ENCODE data around the gene UACA. TPM values are rescaled to one million over a fixed set of nuclear protein-coding genes. Genes with fewer than 3 reads are reported as not detected.

Gene UACA
- total RNA-seq, 4 donors from 2014 or later: 101 to 192 (median 127) TPM

- no peak for TF ChIP-seq CTCF (IDR thresholded peaks at IDR 0.05 in 4 of 5, conservative IDR thresholded peaks at IDR 0.05 in 1 of 5)
- no peak overlapping the region for H3K4me3 ChIP-seq
- in situ Hi-C loops (cut with MboI; ENCODE audit: low sequenced_read_pairs in 4 of 4): loop anchor here in 2 of 4 donors (10.0 kb wide), 2 partner anchors 54 to 144 kb away; no protein-coding TSS in a partner anchor
- ATAC-seq (no peak), DNase-seq (no peak)
- no peak overlapping the region for H3K27ac ChIP-seq
- H3K9me3 ChIP-seq: no peaks in the 10 kb centered on the region
- peaks cover 0 to 79% of the 10 kb centered on the region in 2 donors for H3K36me3 ChIP-seq
- H3K27me3 ChIP-seq: no peaks in the 10 kb centered on the region
- intact Hi-C loops (cut with DNase I; ENCODE audit: low total_unique reads): no loop called here
- peaks cover 0 to 3% of the 10 kb centered on the region in 2 donors for H3K4me1 ChIP-seq
Observed at GRCh38 chr15:70670680-70671079, 92.7 kb downstream of the UACA start.

GRCh38 chr15:70669966-70670658, 93.2 kb downstream of the UACA start:
- no peak for DNase-seq

DNA sequence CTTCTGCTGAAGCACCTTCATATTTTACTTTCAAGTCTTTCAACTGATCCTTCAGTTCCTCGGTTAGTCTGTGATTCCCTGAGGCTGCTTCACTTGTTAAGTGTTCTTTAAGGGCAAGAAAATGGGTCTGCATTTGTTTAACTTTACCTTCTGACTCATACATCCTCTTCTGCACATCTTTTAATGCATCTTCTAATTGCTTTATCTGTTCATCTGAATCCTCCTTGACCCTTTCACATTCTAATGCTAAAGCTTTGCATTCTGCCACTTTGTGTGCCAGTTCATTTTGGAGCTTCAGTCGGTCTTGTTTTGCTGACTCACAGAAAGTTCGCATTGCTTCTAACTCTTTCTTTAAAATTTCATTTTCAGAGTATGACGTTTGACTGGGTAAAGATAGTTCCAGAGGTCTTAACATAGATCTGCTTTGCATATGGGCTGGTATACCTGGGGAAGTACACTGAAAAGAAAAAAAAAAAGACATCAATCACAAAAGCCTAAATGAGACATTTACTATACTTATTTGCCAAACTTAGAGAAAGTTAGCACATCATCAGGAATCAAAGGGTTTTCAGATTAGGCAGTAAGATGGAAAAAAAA, 94.3 kb downstream of the UACA start:
- Histone ChIP-seq H3K9me3 (no peaks in the 10 kb centered on the region), H3K27me3 (no peaks in the 10 kb centered on the region), H3K27ac (no peak overlapping the region), H3K4me1 (peaks cover 0 to 3% of the 10 kb centered on the region in 2 donors), H3K36me3 (peaks cover 0 to 79% of the 10 kb centered on the region in 2 donors), H3K4me3 (no peak overlapping the region)
- in situ Hi-C loops (cut with MboI; ENCODE audit: low sequenced_read_pairs in 4 of 4) (no loop called here), intact Hi-C loops (cut with DNase I; ENCODE audit: low total_unique reads) (no loop called here)
- no peak for ATAC-seq
- TF ChIP-seq CTCF (IDR thresholded peaks at IDR 0.05 in 4 of 5, conservative IDR thresholded peaks at IDR 0.05 in 1 of 5) (no peak), POLR2A (IDR thresholded peaks at IDR 0.05) (no peak)
- DNase-seq: no peak

More at GRCh38 chr15:70669966-70670658, 93.2 kb downstream of the UACA start:
- intact Hi-C loops (cut with DNase I; ENCODE audit: low total_unique reads) (no loop called here), in situ Hi-C loops (cut with MboI; ENCODE audit: low sequenced_read_pairs in 4 of 4) (loop anchor here in 2 of 4 donors (10.0 kb wide), 2 partner anchors 55 to 145 kb away; no protein-coding TSS in a partner anchor)
- no peaks in the 10 kb centered on the region for H3K27me3 ChIP-seq
- peaks cover 0 to 3% of the 10 kb centered on the region in 2 donors for H3K4me1 ChIP-seq
- no peak overlapping the region for H3K4me3 ChIP-seq
- H3K27ac ChIP-seq: no peak overlapping the region
- ATAC-seq: no peak
- H3K36me3 ChIP-seq: peaks cover 0 to 79% of the 10 kb centered on the region in 2 donors
- H3K9me3 ChIP-seq: no peaks in the 10 kb centered on the region
- TF ChIP-seq POLR2A (IDR thresholded peaks at IDR 0.05): no peak
- no peak for TF ChIP-seq CTCF (IDR thresholded peaks at IDR 0.05 in 4 of 5, conservative IDR thresholded peaks at IDR 0.05 in 1 of 5)

DNA sequence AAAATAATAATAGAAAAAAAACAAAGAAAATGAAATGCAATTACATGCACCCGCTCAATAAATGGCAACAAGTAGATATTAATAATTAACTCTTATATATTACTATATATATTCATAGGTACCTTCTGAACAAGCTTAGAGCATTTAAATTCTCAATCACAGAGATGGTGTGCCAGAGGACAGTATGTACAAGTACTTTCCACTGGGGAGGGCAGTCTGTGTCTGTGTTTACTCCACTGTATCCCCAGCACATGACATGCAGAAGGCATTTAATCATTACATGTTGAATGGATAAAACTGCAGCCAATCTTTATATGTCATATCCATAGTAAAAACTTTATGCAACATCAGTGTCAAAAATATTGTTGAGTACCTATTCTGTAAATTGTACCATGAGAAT, 97.8 kb downstream of the UACA start:
- H3K4me1 ChIP-seq: peaks cover 0 to 3% of the 10 kb centered on the region in 2 donors
- ATAC-seq: no peak
- no peaks in the 10 kb centered on the region for H3K27me3 ChIP-seq
- no peak overlapping the region for H3K4me3 ChIP-seq
- peaks cover 0 to 79% of the 10 kb centered on the region in 2 donors for H3K36me3 ChIP-seq
- no peaks in the 10 kb centered on the region for H3K9me3 ChIP-seq
- no peak overlapping the region for H3K27ac ChIP-seq
- in situ Hi-C loops (cut with MboI; ENCODE audit: low sequenced_read_pairs in 4 of 4): no loop called here
- intact Hi-C loops (cut with DNase I; ENCODE audit: low total_unique reads): no loop called here
- DNase-seq: no peak
- TF ChIP-seq POLR2A (IDR thresholded peaks at IDR 0.05): no peak
- TF ChIP-seq CTCF (IDR thresholded peaks at IDR 0.05 in 4 of 5, conservative IDR thresholded peaks at IDR 0.05 in 1 of 5): no peak
